GM21825 (cell line): Measurements from ENCODE around the gene DUSP19.

Experiments used
- ATAC-seq: cut with Tn5 transposase; IDR thresholded peaks from one replicate; pipeline ENCODE4 v1.9.1; 2021; ENCODE audit warnings: mild to moderate bottlenecking, moderate library complexity; ENCODE audit not compliant: unreplicated experiment

DUSP19 gene

GRCh38 chr2:183063083-183063482 lies 15.5 kb upstream of the DUSP19 start:
- ATAC-seq: peak; percentile 66

DNA sequence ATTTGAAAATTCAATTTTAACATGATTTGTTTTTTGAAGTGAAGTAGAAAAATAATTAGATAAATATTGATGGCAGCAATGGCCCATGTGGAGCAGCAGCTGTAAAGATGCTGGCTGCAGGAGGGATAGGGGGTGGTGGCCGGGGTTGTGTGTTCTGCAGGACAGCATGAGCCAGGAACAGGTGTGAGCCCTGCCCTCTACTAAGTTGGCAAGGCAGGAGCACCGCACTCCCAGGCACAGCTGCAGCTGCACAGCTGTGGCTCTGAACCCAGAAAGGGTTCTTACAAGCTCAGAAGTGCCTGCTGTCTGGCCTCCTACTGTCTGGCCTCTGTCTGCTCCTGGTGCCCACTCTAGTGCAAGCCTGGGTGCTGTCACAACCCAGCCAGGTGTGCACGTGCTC lies 10.0 kb upstream of the DUSP19 start:
- no peak for ATAC-seq

GRCh38 chr2:183069174-183069573 lies 9.4 kb upstream of the DUSP19 start:
- no peak for ATAC-seq

DNA sequence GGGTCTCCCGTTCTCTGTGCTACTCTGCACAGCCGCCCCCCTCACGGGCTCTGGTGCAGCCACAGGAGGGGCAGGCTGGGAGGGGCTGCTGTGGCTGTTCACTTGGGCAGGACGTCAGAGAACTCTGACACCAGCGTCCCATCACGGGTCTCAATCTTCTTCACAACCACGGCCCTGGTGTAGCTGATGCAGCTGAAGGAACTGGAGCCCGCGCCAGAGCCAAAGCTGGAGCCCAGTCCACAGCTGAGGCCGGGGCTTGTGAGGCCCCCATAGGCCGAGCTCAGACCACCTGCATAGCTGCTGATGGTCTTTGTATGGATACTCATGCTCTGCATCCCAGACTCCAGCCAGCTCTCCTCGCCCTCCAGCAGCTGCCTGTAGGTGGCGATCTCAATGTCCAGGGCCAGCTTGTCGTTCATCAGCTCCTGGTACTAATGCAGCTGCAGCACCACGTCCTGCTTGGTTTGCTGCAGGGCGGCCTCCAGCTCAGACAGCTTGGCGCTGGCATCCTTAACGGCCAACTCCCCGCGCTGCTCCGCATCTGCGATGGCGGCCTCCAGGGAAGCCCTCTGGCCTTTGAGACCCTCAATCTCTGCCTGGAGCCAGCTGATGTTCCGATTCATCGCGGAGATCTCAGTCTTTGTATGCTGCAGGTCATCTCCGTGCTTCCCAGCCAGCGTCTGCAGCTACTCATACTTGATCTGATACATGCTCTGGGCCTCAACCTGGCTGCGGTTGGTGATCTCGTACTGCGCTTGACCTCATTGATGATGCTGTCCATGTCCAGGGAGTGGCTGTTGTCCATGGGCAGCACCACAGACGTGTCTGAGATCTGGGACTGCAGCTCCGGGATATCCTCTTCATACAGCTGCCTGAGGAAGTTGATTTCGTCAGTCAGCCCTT lies 7.4 kb upstream of the DUSP19 start:
- no peak for ATAC-seq

- ATAC-seq: no peak
Observed at GRCh38 chr2:183072177-183072576, 6.4 kb upstream of the DUSP19 start.

GRCh38 chr2:183078163-183078463 lies 434 bp upstream of the DUSP19 start:
- ATAC-seq: peak; percentile 45

DNA sequence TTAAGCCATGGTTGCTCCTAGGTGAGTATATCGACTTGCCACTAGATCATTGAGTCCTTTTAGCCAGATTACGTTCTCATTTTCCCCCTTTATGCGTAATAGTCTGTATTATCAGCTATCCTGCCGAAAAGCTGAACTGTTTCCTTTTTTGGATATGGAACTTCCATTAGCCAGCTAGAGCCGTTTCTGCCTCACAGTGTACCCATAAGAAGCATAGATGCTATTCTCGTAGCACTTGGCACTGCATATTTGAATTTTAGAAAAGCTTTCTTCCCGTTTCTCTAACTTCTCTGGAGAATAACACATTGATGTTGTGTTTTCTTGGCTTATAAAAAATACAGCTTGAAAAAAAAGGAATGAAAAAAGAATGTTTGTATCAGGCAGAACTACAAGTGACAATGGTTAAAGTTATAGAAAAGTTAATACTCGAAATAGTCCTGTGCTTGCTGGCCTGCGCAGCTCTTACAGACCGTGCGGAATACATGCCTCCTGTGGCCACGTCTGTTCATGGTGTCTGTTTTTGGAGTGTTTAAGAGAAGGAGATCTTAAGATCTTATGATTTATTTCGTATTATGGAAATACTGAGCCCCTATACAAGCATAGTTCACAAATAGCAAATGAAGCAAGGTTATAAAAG lies 710 bp downstream of the DUSP19 start:
- peak; percentile 16 for ATAC-seq

- ATAC-seq: no peak
Observed at GRCh38 chr2:183081911-183082310, 3.4 kb downstream of the DUSP19 start.

DNA sequence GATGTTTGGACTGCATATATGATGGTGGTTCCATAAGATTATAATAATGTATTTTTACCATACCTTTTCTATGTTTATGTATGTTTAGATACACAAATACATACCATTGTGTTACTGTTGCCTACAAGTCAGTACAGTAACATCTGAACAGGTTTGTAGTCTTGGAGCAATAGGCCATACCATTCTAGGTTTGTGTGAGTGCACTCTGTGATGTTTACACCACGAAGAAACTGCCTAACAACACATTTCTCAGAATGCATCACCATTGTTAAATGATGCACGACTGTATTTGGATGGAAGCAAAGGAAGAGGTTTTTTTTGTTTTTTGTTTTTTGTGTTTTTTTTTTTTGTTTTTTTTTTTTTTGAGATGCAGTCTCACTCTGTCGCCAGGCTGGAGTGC lies 9.5 kb downstream of the DUSP19 start:
- ATAC-seq: no peak

DNA sequence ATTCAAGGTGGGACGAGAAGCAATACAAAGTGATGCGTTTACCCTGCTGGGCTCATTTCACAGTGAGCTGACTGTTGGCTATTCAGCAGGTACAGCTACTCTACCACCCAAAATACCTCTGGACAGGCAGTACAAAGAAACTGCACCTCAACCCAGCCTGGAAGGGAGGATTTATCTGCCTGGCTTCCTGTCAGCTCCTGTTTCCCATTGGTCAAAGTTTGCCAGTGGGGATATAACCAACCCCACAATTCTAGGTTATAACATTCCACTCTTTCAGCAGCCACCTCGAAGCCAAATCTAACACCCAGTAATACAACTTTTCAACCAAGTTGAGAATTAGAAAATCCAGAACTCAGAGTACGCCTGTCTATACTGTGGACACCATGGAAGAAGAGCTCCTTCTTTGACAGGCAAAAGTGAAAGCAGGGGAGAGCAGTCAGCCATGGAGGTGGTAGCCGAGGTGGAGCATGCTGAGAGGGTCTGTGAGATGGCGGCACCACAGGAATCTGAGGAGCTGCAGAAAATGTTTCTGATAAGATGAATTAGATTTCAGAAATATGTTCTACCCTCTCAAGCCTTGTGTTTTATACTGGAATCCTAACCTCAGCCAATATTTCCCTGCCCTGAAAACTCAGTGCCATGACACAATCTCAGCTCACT lies 10.8 kb downstream of the DUSP19 start:
- peak; percentile 49 for ATAC-seq

- ATAC-seq: no peak
Observed at GRCh38 chr2:183091318-183091953, 12.9 kb downstream of the DUSP19 start.

- ATAC-seq: no peak
Observed at GRCh38 chr2:183091954-183092345, 13.4 kb downstream of the DUSP19 start.

DNA sequence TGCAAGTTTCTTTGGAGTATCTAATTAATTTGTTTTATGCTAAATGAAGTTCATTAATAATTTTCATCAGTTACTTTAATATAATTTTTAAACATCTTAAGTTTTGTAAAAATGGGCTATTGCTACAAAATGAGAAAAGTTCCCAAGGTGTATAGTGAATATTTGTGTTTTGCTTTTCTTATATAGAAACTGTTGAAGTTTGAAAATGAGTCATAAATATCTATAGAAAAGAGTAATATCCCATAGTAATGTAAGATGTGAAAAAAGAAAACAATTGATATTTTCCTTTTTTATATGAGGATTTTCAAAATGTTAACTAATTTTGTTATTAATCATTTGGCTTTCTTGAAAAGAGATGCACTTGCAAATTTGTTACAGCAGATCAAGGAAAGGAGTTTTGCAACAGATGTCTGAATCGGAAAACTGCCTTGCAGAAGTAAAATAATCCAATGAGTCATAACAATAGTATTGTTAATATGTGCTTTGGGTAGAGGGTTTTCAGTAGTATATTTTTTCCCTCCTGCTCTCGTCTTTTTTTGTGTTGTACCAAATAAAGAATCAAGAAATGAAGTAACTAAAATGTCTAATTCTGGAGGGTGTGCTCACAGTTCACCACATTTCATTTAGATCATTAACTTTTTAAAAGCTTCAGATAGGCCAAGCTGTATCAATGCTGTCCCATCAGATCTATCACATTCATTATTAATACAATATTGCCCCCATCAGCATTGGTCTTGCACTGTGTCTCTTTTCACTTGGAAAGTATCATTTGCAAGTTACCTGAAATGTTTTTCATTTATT lies 15.5 kb downstream of the DUSP19 start:
- ATAC-seq: peak; percentile 82

GRCh38 chr2:183105402-183106134 lies 27.0 kb downstream of the DUSP19 start:
- no peak for ATAC-seq

DNA sequence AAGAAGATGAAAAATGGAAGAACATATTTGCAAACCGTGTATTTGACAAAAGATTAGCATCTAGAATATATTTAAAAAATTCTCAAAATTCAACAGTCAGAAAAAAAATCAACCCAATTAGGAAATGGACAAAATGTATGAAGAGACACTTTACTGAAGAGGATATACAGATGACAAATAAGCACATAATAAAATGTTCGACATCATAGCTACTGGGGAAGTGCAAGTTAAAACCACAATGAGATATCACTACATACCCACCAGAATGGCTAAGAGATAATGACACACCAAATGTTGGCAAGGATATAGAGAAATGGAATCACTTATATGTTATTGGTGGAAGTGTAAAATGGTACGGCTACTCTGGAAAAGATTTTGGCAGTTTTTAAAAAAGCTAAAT lies 34.0 kb downstream of the DUSP19 start:
- ATAC-seq: no peak

DNA sequence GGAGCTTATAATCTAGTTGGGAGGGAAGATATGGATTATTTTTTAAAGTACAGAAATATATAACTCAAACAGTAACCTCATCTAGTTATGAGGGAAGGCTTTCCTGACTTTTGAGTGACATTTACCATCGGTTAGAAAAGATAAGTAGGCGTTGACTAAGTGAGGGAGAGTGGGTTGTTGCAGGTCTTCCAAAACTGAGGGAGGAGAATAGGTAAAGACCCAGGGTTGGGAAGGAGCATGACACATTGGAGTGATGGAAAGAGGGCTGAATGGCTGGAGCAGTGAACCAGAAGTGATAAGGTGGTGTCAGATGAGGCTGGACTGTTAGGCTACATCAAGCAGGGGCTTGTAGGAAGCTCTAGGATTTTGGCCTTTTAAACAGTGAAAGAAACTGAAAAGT lies 35.1 kb downstream of the DUSP19 start:
- no peak for ATAC-seq

- no peak for ATAC-seq
Observed at GRCh38 chr2:183117226-183117625, 38.7 kb downstream of the DUSP19 start.

DNA sequence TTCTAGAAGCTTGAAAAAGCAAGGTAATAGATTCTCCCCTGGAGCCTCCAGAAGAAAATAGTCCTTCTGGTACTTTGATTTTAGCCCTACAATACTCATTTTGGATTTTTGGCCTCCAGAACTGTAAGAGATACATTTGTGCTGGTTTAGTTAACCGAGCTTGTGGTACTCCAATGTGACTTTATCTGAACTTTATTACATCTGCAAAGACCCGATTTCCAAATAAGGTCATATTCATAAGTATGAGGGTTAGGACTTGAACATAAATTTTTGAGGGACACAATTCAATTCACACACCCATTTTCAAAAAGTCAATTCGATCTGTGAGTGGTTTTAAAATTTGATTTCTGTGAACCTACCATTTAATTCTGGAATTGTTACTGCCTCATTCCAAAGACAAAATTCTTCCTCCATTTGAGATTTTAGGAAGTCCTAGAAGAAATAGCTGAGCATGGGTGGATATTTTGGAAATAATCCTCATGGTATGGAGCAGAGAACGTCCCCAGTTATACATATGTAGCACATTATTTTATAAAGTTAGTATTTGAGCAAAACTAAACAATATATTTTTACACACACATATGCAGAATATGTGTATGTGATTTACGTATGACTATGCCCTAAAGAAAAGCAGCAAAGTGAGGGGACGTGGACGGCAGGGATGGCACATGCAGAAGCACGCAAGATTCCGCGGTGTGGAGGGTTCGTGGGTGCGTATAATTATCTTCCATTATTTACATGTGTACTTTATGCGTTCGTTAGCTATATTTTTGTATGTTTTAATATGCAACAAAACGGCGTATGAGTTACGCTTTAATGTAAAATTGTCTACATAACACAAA lies 44.8 kb downstream of the DUSP19 start:
- no peak for ATAC-seq

- peak; percentile 37 for ATAC-seq
Observed at GRCh38 chr2:183123959-183124221, 45.3 kb downstream of the DUSP19 start.
